GM21367 (cell line): Measurements from ENCODE around the gene ITPR2.

Source experiments
- ATAC-seq: cut with Tn5 transposase; IDR thresholded peaks from one replicate; pipeline ENCODE4 v1.9.1; 2021; ENCODE audit not compliant: unreplicated experiment

The ITPR2 gene

DNA sequence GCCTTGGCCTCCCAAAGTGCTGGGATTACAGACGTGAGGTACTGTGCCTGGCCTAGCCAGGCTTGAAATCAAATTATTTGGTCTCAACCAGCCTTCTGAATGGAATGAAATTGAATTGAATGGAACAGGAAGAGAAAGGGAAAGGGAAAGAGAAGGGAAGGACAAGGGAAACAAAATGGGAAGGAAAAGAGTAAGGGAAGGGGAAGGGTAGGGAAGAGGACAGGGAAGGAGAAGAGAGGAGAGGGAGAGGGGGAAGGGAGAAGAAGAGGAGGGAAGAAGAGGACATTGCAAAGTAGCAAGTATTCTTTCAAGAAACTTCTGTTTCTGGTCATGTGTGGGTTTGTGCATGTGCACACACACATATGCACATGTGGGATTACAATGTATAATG, 97.8 kb downstream of the ITPR2 start:
- no peak for ATAC-seq

GRCh38 chr12:26734510-26735248, 98.3 kb downstream of the ITPR2 start:
- ATAC-seq, result no peak

DNA sequence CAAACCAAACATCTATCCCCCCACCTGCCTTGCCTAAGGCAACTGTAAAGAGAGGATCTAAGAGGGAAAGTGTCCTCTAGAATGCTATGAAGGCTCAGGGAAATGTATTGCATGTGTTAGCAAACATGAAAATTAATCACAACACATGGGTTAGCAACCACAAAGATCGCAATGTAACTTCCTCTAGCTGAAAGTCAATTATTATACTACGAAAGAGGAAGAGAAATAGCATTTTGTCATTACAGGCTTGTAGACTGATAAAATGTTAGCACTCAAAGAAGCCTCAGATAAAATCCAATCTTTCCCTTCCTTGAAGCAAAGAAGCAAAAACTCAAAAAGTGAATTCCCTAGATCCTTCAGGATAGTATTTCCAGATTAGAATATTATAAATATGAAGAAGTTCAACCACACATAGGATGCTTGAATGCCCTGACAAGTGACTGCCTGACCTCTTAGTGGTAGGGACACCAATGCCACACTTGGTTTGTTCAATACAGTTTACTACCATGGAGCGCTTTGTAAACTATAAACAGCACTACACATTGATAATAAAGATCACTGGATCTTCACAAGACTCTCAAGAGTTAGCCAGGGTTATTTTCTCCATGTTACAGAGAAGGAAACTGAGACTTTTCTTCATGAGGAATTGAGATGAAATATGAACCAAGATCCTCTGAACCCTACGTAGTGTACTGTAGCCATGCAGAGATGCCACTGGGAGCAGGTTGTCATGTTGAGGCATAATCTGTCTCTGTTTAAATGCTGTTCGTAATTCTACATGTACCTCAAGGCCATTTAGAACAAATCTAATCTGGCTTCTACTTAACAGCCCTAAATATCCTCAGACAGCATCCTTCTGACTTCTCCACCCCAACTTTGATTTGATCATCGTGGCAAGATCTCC, 100.7 kb downstream of the ITPR2 start:
- ATAC-seq, result peak; percentile 50

DNA sequence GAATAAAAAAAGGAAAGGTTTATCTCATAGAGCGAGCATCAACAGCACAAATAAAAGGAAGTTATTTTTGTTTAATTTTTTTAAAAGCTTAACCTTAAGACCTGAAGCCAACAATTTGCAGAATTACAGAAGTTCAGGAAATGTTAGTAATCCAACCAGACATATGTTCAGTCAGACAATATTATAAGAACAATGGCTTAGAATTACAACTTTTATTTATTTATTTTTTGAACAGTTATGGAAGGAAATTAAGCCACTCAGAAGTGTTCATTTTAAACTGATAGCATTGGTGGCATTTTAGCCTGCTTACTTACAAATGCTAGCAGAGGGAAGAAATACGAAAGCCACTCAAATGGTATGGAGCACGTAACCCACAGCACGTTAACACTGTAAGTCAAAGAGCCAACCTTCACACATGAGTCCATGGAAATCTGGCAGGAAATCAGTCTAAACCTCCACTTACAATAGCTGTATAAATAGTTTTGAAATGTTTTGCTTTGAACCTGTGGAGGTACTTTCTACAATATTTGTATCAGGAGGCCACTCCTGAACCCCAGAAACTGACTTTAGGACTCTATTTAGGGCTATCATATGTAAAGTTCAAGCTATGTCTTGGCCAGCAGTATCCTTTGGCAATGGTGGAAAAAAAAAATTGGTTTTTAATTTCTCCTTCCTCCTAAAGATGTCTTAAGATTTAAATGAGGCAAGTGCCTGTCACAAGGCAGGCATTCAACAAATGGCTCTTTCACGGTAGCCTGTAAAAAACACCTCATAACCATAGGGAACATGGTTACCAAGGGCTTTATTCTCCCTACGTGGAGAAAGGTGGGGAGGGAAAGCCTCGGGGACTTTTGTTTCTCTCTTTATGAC, 102.3 kb downstream of the ITPR2 start:
- ATAC-seq, result no peak

- peak; percentile 35 for ATAC-seq
These were observed 103.8 kb downstream of the ITPR2 start for GRCh38 chr12:26729137-26729671.

DNA sequence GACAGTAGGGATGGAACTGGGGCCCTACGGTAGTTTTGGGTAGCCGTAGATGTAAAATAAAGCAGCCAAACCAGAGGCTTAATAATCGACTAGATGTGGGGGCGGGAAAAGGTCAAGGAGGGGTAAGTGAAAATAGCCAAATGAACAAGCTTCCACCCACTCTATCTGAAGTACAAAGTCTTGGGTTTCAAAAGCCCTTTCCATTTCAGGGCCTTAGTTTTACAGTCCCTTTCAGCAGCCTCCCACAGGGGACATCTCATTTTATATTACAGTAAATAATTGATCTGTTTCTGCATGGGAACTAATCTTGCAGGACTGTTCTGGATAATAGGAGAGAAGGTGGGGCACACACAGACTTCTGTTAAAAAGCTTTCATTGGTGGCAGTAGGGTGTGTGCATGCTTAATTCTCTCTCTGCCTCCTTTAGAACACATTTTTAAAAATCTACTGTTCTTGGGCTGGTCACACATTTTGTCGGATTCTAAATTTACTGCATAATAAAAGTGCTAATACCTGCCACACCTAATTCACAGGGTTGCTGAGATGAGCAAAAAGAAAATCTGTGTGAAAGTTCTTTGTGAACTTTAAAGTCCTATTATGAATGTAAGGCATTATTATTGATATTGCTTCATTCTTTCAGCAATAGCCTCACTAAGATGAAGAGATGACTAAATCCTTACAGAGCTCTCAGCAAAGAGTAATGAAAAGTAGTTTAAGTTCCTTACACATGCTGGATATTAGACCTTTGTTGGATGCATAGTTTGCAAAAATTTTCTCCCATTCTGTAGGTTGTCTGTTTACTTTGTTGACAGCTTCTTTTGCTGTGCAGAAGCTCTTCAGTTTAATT, 104.6 kb downstream of the ITPR2 start:
- ATAC-seq, result no peak

DNA sequence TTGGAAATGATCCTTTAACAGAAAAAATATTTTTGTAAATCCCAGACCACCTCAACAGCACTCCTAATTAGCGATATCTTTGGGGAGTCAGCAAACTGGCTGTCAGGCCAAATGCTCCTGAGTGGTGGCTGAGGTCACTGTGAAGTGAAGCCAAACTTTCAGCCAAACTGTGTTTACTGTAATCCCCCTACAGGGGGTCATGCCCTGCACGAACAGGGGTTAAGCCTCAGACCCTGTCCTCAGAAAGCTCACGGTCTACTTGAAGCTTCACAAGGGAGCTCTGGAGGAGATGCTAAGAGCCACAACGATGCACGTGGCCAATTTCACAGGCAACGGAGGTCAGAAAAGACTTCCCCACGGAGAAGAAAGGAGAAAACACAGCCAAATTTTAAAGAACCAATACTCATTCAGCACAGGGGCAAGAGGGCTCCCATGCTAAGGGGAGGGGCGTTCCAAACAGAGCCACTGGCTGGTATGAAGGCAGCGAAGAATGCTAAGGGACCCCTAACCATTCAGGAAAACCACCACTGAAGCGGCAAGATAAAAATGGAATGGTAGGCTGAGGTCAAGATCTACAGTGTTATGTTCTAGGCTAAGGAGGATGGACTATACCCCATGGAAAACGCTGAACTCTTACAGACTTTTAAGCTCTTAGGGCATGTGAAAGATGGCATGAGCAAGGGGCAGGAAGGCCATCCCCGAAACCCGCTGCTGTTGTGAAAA, 105.4 kb downstream of the ITPR2 start:
- ATAC-seq, result no peak

- no peak for ATAC-seq
These were observed 106.0 kb downstream of the ITPR2 start for GRCh38 chr12:26726956-26727355.

GRCh38 chr12:26725276-26725916, 107.6 kb downstream of the ITPR2 start:
- no peak for ATAC-seq

DNA sequence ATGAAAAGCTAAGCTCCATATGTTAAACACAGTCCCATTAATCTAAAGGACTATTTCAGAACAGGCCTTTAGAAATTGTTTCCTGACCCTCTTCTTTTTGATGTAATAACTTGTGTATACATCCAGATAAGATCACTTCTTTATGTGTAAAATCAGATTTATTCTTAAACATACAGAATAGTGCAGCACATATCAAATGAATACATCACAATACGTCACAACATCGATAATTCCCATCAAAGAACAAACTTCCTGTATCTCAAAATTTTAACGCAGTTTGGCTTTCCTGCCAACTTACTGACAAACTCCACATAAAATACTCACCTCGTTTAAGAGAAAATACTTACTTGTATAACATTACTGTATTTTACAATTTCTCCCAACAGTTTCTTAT, 108.7 kb downstream of the ITPR2 start:
- no peak for ATAC-seq

DNA sequence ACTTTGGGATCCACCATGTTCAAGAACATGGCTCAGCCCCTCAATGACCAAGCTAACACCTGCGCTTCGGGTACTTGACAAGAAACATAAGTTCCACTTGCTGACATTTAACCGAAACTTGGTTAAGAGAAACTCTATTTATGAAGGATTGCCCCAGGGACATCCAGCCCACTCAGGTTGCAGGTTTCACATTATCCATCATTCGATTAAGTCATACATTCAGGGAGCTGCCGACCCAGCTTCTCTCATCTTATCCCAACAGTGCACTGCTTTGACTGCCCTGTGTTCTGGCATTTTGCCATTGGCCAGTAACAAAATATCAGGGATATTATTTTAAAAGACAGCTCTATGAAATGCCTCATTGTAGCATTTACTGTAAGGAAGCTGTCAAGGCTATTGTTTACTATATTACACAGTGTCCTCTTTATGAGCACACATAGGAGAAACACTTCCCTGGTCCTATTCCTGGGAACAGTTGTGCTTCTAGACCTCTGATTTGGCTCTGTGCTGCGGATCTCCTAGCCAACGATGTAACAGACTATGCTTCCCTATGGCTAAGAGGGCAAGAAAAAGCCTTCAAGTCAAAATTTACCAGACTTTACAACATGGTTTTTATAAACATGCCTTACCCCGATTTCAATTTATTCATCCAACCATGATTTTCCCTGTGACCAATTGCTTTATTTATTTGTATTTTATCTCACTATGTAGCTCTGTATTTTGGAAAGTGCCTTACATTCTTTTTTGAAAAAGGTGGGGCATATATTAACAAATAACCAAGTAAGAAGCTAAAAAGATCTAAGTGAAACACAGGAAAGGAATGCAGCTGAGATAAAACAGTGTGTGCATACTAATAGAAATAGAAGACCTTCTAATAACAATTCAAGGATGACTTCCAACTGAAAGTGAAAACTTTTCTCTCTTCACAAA, 109.3 kb downstream of the ITPR2 start:
- no peak for ATAC-seq

- no peak for ATAC-seq
These were observed 111.2 kb downstream of the ITPR2 start for GRCh38 chr12:26721800-26722199.

- no peak for ATAC-seq
These were observed 113.1 kb downstream of the ITPR2 start for GRCh38 chr12:26719852-26720251.

DNA sequence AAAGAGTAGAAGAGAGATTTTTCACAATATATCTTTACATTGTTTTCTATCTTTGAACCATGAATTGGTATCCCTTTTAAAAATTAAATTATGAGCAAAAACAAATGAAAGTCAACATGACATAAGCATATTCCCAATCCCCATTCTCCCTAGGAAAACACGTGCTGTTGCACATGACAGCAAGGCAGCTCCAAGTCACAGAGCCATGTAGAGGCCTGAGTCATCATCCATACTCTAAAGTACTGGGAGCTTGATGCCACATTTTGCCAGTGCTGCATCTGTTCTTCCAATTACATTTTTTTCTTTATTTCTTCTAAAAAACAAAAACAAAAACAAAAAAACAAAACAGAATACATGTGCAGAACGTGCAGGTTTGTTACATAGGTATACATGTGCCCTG, 115.2 kb downstream of the ITPR2 start:
- ATAC-seq, result no peak

DNA sequence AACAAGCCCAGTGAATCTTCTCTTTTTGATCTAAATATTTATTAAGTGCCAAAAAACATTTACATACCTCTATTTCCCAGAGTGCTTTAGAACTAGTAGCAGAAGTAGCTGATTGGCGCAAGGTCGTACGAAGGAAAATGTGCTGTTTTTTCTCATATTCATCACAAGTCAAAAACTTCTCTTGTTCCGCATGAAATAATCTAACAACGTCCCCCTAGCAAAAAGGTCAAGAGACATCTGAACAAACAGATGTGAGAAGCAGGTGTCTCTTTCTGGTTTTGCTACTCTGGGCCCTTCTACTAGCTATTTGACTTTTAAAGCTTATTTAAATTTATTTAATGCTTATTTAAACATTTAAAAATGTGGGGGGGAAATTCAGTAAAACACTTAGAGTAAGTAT, 117.8 kb downstream of the ITPR2 start:
- no peak for ATAC-seq

DNA sequence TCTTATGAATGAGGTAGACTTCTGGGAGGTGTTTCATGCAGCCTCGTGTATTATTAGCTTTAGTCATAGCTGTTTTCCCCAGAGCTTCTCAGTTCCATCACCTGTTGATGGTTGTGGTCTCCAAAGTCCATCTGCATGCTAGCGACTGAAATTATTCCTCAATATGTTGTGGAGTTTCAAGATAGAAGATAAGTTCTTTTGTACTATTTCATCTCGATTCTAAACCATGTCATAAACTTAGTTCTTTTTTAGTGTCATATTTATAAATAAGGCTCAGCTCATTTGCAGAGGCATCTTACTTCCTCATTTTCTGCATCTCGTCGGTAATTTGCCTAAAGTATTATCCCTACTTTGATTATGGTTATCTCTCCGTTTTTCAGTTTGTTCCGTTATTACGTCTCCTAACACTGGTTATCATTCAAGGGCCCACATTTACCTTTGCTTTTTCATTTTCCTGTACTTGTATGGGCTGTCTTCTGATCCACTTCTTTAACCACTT, 119.1 kb downstream of the ITPR2 start:
- peak; percentile 60 for ATAC-seq

DNA sequence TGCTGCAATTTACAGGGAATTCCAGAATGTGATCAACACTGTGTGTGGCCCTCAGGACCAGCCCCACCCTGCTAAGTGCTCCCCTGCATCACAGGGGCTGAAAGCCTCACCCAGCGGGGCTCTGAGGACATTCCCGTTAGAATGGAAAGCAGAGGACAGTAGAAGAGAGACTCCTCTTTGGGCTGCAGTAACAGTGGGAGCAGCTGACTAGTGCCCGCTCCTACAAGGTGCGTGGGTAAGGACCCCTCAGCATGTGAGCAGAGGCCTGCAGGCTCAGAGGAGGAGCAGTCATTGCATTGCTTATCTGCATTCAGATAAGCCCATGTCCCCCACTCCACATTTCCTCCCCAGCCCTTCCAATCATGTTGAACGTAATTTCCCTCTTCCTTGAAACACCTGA, 120.1 kb downstream of the ITPR2 start:
- no peak for ATAC-seq

GRCh38 chr12:26711569-26711968, 121.4 kb downstream of the ITPR2 start:
- no peak for ATAC-seq
